Stimulated activated CD8-positive, alpha-beta memory T cell treated with anti-CD3 and anti-CD28 coated beads, Interleukin-4, amount 100 ng/mL, for 1 hour (primary cell): Measurements from ENCODE around the gene INTS15.
"Not testable (repeated sequence)": the region's sequence is repeated elsewhere in the genome, so short reads cannot be mapped to it uniquely, and the experiment has no call there.

ENCODE experiments used
- DNase-seq, 2 donors: peaks; one replicate each; pipeline ENCODE4 v3.0.0-alpha.2; 2020; ENCODE audit warnings: low read depth in 2 of 2, low spot score in 1 of 2

Gene INTS15

DNA sequence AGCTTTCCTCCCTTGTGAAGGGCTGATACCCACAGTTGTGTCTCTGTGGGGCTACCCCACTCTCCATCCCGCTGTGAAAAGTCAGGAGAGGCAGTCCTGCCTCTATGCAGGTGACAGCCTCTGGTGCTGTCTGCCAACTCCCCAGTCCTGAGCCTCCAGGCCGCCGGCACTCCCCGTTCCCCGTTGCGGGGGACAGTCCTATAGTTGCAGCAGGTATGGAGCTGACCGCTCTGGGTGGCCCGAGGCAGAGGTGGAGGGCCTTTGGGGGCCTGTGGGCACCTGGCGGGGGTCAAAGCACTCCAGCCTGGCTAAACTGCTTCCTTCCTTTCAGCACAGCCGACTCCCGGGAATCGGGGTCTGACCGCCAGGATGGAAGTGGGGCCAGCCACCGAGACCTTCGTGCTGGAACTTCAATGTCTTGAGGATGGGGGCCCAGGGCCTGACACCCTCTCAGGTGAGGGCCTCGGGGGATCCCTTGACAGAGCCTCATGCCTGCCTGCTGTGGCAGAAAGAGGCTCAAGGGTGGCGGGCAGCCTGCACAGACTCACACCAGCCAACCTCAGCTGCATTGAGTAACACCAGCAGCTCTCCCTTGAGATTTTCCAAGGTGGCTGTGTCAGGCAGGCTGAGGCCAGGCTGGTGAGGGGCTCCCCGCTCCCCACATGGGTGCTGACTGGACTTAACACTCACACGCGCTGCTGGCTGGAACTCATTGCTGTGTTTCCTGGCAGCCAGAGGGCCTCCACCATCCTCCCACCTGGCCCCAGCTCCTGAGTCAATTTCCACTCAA lies 27.2 kb downstream of the INTS15 start:
- DNase-seq, result no peak

GRCh38 chr7:6618621-6619020 lies 28.8 kb downstream of the INTS15 start:
- DNase-seq, result no peak

- no peak for DNase-seq
Observed at GRCh38 chr7:6619961-6620360, 30.1 kb downstream of the INTS15 start.

DNA sequence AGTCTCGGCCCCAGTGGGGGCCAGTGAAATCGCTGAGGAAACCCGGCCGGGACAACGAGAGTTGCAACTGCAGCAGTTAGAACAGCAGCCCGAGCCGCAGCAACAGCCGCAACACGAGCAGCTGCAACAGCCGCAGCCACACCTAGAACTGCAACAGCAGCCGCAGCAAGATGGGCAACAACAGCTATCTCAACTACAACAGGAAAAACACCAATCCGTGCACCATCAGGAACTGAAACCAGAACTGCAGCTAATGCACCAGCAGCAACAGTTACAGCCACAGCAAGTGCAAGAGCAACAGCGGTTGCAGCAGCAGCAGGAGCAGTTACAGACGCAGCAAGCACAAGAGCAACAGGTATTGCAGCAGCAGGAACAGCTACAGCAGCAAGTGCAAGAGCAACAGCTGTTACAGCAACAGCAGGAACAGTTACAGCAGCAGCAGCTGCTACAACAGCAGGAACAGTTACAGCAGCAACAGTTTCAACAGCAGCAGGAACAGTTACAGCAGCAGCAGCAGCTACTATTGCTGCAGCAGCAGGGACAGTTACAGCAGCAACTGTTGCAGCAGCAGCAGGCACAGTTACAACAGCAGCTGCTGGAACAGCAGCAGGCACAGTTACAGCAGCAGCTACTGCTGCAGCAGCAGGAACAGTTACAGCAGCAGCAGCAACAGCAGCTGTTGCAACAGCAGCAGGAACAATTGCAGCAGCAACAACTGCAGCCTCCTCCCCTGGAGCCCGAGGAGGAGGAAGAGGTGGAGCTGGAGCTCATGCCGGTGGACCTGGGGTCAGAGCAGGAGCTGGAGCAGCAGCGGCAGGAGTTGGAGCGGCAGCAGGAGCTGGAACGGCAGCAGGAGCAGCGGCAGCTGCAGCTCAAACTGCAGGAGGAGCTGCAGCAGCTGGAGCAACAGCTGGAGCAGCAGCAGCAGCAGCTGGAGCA lies 31.6 kb downstream of the INTS15 start:
- no peak for DNase-seq

DNA sequence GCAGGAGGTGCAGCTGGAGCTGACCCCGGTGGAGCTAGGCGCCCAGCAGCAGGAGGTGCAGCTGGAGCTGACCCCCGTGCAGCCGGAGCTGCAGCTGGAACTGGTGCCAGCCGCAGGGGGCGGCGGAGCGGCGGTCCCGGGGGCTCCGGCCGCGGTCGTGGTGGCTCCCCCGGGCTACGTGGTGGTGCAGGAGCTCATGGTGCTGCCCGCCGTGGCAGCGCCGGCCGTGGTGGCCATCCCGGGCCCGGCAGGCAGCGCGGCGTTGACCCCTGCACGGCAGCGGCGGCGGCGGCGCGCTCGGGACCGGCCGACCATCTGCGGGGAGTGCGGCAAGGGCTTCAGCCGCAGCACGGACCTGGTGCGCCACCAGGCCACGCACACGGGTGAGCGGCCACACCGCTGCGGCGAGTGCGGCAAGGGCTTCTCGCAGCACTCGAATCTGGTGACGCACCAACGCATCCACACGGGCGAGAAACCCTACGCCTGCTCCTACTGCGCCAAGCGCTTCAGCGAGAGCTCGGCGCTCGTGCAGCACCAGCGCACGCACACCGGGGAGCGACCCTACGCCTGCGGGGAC lies 32.4 kb downstream of the INTS15 start:
- no peak for DNase-seq

- no peak for DNase-seq
Observed at GRCh38 chr7:6623589-6624245, 33.9 kb downstream of the INTS15 start.

- DNase-seq, result no peak
Observed at GRCh38 chr7:6624246-6624611, 34.4 kb downstream of the INTS15 start.

DNA sequence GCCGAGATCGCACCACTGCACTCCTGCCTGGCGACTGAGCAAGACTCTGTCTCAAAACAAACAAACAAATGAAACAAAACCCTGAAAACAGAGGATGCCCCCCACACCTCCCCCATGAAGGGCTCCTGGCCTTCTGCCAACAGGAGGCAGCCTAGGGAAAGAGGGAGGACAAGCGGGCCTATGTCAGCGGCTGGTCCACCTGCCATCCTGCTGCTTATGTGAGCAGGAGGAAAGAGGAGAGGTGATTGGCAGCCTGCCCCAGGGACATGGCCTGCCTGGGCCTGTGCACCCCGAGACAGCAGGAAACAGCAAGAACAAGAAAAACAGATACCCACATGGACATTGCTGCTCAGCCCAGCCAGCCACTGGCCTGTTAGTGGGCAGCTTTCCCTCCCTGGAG lies 38.2 kb downstream of the INTS15 start:
- DNase-seq, result no peak

DNA sequence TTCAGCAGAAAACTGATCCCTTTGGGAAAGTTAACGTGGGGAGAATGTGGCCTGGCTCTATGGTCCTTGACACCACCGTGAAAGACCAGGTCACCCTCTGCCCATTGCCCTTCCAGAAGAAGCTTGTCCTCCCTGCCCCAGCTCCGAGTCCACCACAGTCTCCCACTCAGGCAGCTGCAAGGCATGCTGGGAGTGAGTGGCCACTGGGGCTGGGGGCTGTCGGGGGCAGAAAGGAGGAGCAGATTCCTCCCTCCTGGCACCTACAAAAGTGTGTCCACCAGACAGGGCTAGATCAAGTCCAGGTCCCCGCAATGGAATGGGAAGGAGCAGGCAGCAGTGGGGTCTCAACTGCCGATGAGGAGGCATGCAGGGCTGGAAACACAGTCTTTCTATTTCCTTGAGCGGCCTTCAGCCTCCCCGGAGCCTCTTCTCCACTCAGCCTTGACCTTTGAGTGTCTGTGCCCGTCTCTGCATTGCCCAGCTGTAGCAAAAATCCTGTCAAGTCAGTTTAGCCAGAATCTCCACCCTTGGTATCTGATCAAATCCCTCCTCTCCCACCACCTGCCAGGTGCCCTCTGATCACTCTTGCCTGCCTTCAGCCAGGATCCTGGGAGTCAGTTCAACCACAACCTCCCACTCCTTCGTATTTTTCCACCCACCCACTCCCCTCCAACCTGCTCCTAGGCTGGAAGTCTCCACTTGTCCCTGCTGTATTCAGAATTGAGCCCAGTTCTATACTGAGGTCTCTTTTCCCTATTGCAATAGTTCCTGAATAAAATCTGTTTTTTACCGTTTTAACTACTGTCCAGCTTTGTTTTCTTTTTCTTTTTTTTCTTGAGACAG lies 40.4 kb downstream of the INTS15 start:
- DNase-seq, result no peak

GRCh38 chr7:6631605-6632004 lies 41.8 kb downstream of the INTS15 start:
- no peak for DNase-seq

GRCh38 chr7:6634021-6634420 lies 44.2 kb downstream of the INTS15 start:
- no peak for DNase-seq

- not testable (repeated sequence) for DNase-seq
Observed at GRCh38 chr7:6634971-6635370, 45.1 kb downstream of the INTS15 start.

DNA sequence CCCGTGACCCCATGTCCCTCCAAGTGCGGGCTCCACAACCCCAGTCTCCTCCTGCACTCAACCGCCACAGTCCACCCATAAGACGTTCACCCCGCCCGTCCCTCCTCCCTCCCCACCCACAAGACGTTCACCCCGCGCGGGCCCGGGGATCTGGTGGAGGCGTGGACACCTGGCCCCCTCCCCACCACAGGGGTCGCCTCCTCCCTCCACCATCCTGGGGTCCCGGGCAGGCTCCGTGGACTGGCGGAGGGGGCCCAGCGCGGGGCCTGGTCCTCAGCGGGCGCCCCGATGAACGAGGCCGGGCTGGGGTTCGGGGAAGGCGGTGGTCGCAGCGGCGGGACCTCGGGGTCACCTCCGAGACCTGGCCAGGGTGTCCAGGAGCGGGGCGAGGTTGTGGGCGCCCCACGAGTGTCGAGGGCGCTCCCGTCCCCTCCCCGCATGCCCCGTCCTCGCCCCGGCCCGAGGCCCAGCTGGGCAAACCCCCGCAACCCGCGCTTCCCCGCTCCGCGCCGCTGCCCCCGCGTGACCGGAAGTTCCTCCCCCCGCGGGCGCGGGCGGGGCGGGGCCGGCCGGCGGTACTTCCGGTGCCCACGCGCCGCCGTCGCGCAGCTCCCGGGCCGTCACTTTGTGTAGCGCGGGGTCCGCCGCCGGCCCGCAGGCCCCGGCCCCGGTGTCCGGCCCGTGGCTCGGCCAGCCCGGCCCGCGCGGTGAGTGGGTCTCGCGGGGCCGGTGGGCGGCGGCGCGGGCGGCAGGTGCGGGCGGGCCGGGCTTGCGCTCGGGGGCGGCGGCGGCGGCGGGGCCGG lies 47.1 kb downstream of the INTS15 start, which contains the start of gene ZNF316:
Gene ZNF316 (plus strand): TSS at position 578 of the 803 bp plus-strand sequence. CDS start 5,092 bp downstream, outside the sequence.
- peak; percentile 30 to 37 for DNase-seq

DNA sequence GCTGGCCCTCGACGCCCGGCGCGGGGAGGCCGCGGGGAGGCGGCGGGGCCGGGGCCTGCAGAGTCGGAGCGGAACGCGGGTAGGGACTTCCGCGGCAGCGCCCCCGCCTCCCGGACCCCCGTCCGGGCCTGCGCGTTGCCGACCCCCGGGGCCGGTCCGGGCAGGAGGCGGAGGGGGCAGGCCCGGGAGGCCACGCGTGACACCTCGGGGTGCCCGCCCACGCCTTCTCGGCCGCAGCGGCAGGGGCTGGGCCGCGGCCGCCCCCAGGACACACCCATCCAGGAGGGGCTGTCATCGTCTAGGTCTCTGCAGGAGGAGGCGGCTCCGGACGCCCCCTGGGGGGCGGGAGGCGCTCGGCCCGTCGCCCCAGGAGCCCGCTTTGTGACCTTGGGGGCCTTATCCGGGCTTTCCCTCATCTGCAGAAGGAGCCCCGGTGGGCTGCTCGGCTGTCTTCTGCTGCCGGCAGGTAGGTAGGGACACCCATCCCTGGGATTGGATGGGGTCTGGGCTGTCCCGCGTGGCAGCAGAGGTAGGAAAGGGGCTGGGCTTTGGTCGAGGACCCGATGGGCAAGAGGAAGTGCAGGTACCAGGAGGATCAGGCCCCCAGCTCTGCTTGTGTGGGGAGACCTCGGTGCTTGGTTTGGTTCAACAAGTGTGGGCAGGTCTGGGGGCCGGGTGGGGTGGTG lies 47.9 kb downstream of the INTS15 start:
- peak; percentile 27 to 31 for DNase-seq

DNA sequence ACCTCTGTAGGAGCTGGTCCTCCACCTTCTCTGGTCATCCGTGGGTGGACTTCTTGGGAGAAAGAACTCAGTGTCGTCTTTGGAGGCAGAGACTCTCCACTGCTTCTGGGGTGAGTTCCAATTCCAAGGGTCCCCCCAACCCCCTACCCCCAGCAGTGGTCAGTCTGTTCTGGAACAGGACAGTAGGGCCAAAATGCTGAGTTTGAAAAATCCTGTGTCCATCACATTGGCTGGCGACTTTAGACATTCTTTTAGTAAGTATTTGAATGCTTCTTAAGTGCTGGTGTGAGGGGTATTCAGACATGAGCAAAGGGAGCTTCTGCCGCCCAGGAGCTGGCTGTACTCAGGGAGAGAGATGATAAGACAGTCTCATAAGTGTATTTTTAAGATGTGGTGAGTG lies 49.2 kb downstream of the INTS15 start:
- DNase-seq, result no peak

GRCh38 chr7:6639627-6640026 lies 49.8 kb downstream of the INTS15 start:
- no peak for DNase-seq

GRCh38 chr7:6640246-6640721 lies 50.5 kb downstream of the INTS15 start:
- no peak for DNase-seq

DNA sequence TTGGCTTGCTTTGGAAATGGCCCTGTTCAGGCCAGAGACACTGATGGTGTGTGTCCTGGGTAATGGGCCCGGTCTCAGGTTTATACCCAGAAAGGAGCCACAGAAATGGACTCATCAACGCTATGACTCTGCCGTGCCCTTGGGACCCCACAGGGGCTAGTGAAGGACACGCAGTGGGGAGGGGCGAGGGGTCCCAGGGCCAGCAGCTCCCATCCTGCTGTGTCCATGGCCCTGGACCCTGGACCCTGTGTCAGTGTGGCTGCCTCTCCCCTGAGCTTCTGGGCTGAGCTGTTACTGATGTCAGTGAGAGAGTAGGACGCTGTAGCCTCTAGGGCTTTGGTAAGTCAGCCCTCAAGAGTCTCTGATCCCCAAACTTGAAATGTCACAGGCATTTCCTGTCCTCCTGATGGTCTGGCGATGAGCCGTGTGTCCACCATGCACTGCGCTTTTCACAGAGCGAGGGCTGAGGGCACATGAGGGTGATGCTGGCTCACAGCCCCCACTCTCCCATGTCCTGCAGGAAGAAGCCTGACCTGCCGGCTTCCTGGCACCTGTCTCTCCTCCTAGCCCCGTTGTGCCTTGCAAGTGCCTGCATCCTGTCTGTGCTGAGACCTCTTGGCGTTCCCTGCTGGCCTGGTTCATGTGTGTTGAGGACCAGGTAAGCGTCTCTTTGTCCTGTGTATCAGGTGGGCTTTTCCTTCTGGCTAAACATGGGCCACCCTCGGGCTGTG lies 51.6 kb downstream of the INTS15 start:
- no peak for DNase-seq
